ENCODE data around the gene CASTOR1. TPM values are rescaled to one million over a fixed set of nuclear protein-coding genes. Genes with fewer than 3 reads are reported as not detected.

Gene CASTOR1
- total and polyA plus RNA-seq, 2 donors (not counting 3 experiments of a cell fraction or from before 2014, with no cell fraction given), result 8.1 to 26.8 TPM

- Histone ChIP-seq H3K4me1 (ENCODE audit: control insufficient read depth, extremely low read depth, insufficient read depth, low read length) (peaks cover 2% of the 10 kb centered on the region), H3K9ac (replicated peaks; ENCODE audit: extremely low read depth, insufficient read depth, low read length) (no peak overlapping the region), H2AFZ (ENCODE audit: low read depth, low read length) (no peak overlapping the region), H4K20me1 (replicated peaks; ENCODE audit: control insufficient read depth, extremely low read depth, insufficient read depth, low read length) (no peaks in the 10 kb centered on the region), H3K4me3 (replicated peaks in 1 of 3; ENCODE audit: insufficient read depth in 1 of 3, low read depth in 1 of 3, low read length in 3 of 3) (no peak overlapping the region), H3K36me3 (ENCODE audit: control insufficient read depth in 2 of 2, extremely low read depth in 1 of 2, insufficient read depth in 2 of 2, low read length in 2 of 2) (no peaks in the 10 kb centered on the region), H3K27ac (ENCODE audit: insufficient read depth, low read depth, low read length) (no peak overlapping the region), H3K4me2 (ENCODE audit: insufficient read depth, low read length) (no peak overlapping the region), H3K27me3 (ENCODE audit: control insufficient read depth in 2 of 2, insufficient read depth in 2 of 2, low read length in 2 of 2) (no peaks in the 10 kb centered on the region), H3K9me3 (replicated peaks; ENCODE audit: control insufficient read depth, insufficient read depth, low read length) (no peaks in the 10 kb centered on the region), H3K79me2 (ENCODE audit: control insufficient read depth, insufficient read depth, low read length) (no peaks in the 10 kb centered on the region), H3K9me1 (replicated peaks; ENCODE audit: control insufficient read depth, extremely low read depth, insufficient read depth, low read length) (no peaks in the 10 kb centered on the region)
- ChIA-PET CTCF (interaction anchor here (0.9 kb wide), 1 partner anchor 32 kb away, joined by 4 read pairs; no protein-coding TSS in a partner anchor), POLR2A (no interaction called here)
- no TSS peak for BruUV-seq (replicated peaks)
- no peak for TF ChIP-seq CTCF (IDR thresholded peaks at IDR 0.05; ENCODE audit: extremely low read depth in 1 of 2, insufficient read depth in 1 of 2, low read depth in 1 of 2, low read length in 2 of 2)
- TF ChIP-seq JUN (IDR thresholded peaks at IDR 0.05; ENCODE audit: borderline replicate concordance, insufficient read depth, insufficient read length, low read depth), result no peak
- TF ChIP-seq GATA2 (IDR thresholded peaks at IDR 0.05; ENCODE audit: insufficient read depth, insufficient read length, low read depth, low read length), result no peak
- TF ChIP-seq POLR2A (IDR thresholded peaks at IDR 0.05; ENCODE audit: low read depth, low read length), result no peak
- dilution Hi-C loops (cut with MboI; ENCODE audit: extremely low pct_ligation_motif_present, low sequenced_read_pairs), result no loop called here
- intact Hi-C loops (cut with micrococcal nuclease), result no loop called here
- FAIRE-seq, result no peak
- DNase-seq (ENCODE audit: low read depth, low spot score), result no peak
Observed at GRCh38 chr22:30320021-30320556, 30.8 kb upstream of the CASTOR1 start.

- Histone ChIP-seq H3K79me2 (ENCODE audit: control insufficient read depth, insufficient read depth, low read length) (no peaks in the 10 kb centered on the region), H3K4me1 (ENCODE audit: control insufficient read depth, extremely low read depth, insufficient read depth, low read length) (no peaks in the 10 kb centered on the region), H3K4me2 (ENCODE audit: insufficient read depth, low read length) (no peak overlapping the region), H3K9me3 (replicated peaks; ENCODE audit: control insufficient read depth, insufficient read depth, low read length) (no peaks in the 10 kb centered on the region), H3K27me3 (ENCODE audit: control insufficient read depth in 2 of 2, insufficient read depth in 2 of 2, low read length in 2 of 2) (no peaks in the 10 kb centered on the region), H2AFZ (ENCODE audit: low read depth, low read length) (no peak overlapping the region), H3K9ac (replicated peaks; ENCODE audit: extremely low read depth, insufficient read depth, low read length) (no peak overlapping the region), H3K27ac (ENCODE audit: insufficient read depth, low read depth, low read length) (no peak overlapping the region), H3K36me3 (ENCODE audit: control insufficient read depth in 2 of 2, extremely low read depth in 1 of 2, insufficient read depth in 2 of 2, low read length in 2 of 2) (no peaks in the 10 kb centered on the region), H4K20me1 (replicated peaks; ENCODE audit: control insufficient read depth, extremely low read depth, insufficient read depth, low read length) (no peaks in the 10 kb centered on the region), H3K9me1 (replicated peaks; ENCODE audit: control insufficient read depth, extremely low read depth, insufficient read depth, low read length) (no peaks in the 10 kb centered on the region), H3K4me3 (replicated peaks in 1 of 3; ENCODE audit: insufficient read depth in 1 of 3, low read depth in 1 of 3, low read length in 3 of 3) (no peak overlapping the region)
- intact Hi-C loops (cut with micrococcal nuclease), result no loop called here
- POLR2A ChIA-PET, result no interaction called here
- TF ChIP-seq POLR2A (IDR thresholded peaks at IDR 0.05; ENCODE audit: low read depth, low read length), result no peak
- no peak for TF ChIP-seq CTCF (IDR thresholded peaks at IDR 0.05; ENCODE audit: extremely low read depth in 1 of 2, insufficient read depth in 1 of 2, low read depth in 1 of 2, low read length in 2 of 2)
- TF ChIP-seq FOS (IDR thresholded peaks at IDR 0.05; ENCODE audit: borderline replicate concordance, insufficient read depth, low read length), result no peak
- TF ChIP-seq MYC (IDR thresholded peaks at IDR 0.05; ENCODE audit: low read depth, low read length), result no peak
- no peak for TF ChIP-seq GATA2 (IDR thresholded peaks at IDR 0.05; ENCODE audit: insufficient read depth, insufficient read length, low read depth, low read length)
- no peak for TF ChIP-seq EZH2 (IDR thresholded peaks at IDR 0.05; ENCODE audit: borderline replicate concordance, low read depth, low read length, severe bottlenecking)
- no peak for TF ChIP-seq JUN (IDR thresholded peaks at IDR 0.05; ENCODE audit: borderline replicate concordance, insufficient read depth, insufficient read length, low read depth)
- no peak for TF ChIP-seq MAX (IDR thresholded peaks at IDR 0.05; ENCODE audit: insufficient read depth, insufficient read length)
- BruUV-seq (replicated peaks), result no TSS peak
- FAIRE-seq (no peak), DNase-seq (ENCODE audit: low read depth, low spot score) (no peak)
- dilution Hi-C loops (cut with MboI; ENCODE audit: extremely low pct_ligation_motif_present, low sequenced_read_pairs), result no loop called here
- CTCF ChIA-PET, result interaction anchor here (0.9 kb wide), 1 partner anchor 31 kb away, joined by 4 read pairs; no protein-coding TSS in a partner anchor
Observed at GRCh38 chr22:30318799-30319419, 29.6 kb upstream of the CASTOR1 start.

Data from endothelial cell of umbilical vein (primary cell).